WERI-Rb-1 (cell line): ENCODE measurements around the gene PNPLA2.

ENCODE experiments used
- DNase-seq: peaks from one replicate; pipeline ENCODE4 v3.0.0-alpha.2; 2020
- H3K27ac ChIP-seq: fragments of 250-450 bp; sonication (Bioruptor Pico); 2 replicates; pipeline ENCODE4 v1.5.1; 2020; ENCODE audit warnings: mild to moderate bottlenecking, moderate library complexity
- H3K27me3 ChIP-seq: fragments of 250-450 bp; sonication (Bioruptor Pico); 2 replicates; pipeline ENCODE4 v1.5.1; 2021; ENCODE audit warnings: mild to moderate bottlenecking, low read depth, moderate library complexity; ENCODE audit not compliant: insufficient read depth, severe bottlenecking
- H3K36me3 ChIP-seq: fragments of 250-450 bp; sonication (Bioruptor Pico); 2 replicates; pipeline ENCODE4 v1.5.1; 2020; ENCODE audit warnings: mild to moderate bottlenecking, moderate library complexity
- H3K4me3 ChIP-seq: 2 replicates; pipeline ENCODE4 v1.5.1; 2011; ENCODE audit warnings: low read depth, mild to moderate bottlenecking, control low read depth, low read length
- H3K9me3 ChIP-seq: fragments of 250-450 bp; sonication (Bioruptor Pico); 2 replicates; pipeline ENCODE4 v1.5.1; 2021; ENCODE audit warnings: mild to moderate bottlenecking, moderate library complexity; ENCODE audit not compliant: severe bottlenecking
- TF ChIP-seq, protein P1 (sequence below): IDR thresholded peaks from 2 replicates; pipeline ENCODE4 v1.5.1; 2011; ENCODE audit warnings: low read depth, mild to moderate bottlenecking, control low read depth, inconsistent platforms, low read length

Gene PNPLA2

DNA sequence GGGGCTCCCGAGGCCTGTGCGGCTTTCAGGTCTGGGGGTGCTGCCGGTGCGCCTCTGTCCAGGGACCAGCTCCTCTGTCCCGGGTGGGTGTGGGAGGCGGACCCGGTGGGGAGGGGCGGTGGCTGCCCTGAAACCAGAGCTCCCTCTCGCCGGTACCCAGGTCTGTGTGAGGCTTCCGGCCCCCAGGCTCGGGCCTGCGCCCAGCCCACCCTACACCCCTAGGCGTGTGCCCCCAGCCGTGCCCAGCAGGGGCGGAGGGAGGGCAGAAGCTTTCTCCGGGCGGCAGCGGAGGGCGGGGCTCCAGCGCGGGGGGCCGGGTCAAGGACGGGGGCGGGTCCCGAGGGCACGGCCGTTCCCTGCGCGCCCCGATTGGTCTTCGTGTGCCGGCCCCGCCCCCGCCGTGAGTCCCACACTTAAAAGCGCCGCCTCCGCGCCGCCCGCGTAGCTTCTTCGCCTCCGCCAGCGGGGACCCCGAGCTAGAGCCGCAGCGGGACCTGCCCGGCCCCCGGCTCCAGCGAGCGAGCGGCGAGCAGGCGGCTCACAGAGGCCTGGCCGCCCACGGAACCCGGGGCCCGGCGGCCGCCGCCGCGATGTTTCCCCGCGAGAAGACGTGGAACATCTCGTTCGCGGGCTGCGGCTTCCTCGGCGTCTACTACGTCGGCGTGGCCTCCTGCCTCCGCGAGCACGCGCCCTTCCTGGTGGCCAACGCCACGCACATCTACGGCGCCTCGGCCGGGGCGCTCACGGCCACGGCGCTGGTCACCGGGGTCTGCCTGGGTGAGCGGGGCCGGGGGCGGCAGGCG is 616 bp downstream of the PNPLA2 start:
- TF ChIP-seq, protein P1, sequence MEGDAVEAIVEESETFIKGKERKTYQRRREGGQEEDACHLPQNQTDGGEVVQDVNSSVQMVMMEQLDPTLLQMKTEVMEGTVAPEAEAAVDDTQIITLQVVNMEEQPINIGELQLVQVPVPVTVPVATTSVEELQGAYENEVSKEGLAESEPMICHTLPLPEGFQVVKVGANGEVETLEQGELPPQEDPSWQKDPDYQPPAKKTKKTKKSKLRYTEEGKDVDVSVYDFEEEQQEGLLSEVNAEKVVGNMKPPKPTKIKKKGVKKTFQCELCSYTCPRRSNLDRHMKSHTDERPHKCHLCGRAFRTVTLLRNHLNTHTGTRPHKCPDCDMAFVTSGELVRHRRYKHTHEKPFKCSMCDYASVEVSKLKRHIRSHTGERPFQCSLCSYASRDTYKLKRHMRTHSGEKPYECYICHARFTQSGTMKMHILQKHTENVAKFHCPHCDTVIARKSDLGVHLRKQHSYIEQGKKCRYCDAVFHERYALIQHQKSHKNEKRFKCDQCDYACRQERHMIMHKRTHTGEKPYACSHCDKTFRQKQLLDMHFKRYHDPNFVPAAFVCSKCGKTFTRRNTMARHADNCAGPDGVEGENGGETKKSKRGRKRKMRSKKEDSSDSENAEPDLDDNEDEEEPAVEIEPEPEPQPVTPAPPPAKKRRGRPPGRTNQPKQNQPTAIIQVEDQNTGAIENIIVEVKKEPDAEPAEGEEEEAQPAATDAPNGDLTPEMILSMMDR = no peak
- Histone ChIP-seq H3K36me3 (peaks cover 34% of the 10 kb centered on the region), H3K4me3 (peak overlapping the region; percentile 55), H3K27me3 (no peaks in the 10 kb centered on the region), H3K27ac (peak overlapping the region; percentile 69), H3K9me3 (no peaks in the 10 kb centered on the region)
- peak; percentile 92 for DNase-seq

DNA sequence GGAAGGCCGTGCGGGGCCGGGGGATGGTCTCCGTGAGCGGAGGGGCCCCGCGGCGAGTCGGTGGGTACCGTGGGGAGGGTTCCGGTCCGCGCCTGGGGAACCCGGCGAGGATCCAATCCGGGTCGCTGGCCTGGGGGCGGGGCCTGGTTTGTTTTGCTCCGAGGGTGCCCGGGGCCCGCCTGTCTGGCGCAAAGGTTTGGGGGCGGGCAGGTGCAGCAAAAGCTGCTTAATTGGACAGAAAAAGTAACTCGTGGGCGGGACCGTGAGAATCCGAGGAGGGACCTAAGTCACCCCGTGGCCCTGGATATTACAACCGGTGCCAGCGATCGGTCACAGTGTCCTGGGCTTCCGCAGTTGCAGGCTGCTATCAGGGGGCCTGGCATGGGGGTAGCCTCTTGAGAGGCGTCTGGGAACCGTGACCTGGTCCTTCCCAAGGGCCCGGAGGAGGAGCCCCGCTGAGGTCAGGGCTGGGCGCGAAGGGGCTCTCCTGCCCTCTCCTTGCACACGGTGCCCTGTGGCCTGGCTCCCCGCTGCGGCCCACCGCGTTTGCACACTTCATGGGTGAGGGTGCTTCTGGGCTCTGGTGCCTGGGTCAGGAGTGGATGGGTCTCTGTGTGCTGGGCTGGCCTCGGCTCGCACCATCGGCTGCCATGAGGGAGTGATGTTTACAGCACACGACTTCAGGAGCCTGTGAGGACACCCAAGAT is 1.4 kb downstream of the PNPLA2 start:
- H3K27me3 ChIP-seq = no peaks in the 10 kb centered on the region
- H3K36me3 ChIP-seq = peaks cover 39% of the 10 kb centered on the region
- TF ChIP-seq, protein P1 = no peak
- H3K9me3 ChIP-seq = no peaks in the 10 kb centered on the region
- peak overlapping the region; percentile 69 for H3K27ac ChIP-seq
- peak overlapping the region; percentile 55 for H3K4me3 ChIP-seq
- DNase-seq = peak; percentile 86

DNA sequence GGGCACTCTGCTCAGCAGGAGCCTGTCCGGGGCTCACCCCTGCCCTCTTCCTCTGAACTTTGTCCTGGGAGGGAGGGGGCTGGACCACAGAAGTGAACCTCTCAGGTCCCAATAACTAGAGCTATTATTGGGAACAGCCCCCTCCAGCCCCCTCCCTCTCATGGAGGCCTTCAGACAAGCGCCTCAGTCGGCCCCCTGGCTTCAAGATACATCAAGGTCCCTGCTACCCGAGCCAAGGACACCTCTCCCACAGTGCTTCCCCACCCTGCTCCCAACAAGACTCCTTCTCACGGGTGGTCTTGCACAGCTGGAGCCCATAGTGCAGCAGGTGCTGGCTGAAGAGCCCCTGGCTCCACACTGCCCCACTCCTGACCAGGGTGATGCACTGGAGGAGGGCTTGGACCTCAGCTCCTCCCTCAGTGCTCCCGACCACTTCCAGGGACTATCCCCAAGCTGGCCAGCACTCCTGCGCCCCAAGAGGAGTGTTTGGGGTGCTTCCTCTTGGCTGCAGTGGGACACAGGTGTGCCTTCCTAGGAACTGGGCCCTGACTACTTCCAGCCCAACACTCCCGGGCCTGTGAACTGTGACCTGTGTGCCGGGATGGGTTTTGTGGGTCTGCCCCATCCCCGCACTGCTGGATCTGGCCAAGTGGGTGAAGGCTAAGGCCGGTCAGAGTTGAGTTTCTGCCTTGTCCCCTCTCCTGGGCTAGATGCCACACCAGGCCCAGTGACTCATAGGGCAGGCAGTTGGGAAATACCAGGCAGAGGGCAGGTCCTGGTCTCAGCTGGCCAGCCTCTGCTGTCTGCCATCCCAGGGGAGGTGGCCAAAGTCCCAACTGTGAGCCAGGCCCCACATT is 2.2 kb downstream of the PNPLA2 start:
- no peak for DNase-seq
- H3K4me3 ChIP-seq = peak overlapping the region; percentile 55
- H3K36me3 ChIP-seq = peaks cover 39% of the 10 kb centered on the region
- no peak overlapping the region for H3K27ac ChIP-seq
- H3K9me3 ChIP-seq = no peaks in the 10 kb centered on the region
- H3K27me3 ChIP-seq = no peaks in the 10 kb centered on the region
- TF ChIP-seq, protein P1 = no peak

DNA sequence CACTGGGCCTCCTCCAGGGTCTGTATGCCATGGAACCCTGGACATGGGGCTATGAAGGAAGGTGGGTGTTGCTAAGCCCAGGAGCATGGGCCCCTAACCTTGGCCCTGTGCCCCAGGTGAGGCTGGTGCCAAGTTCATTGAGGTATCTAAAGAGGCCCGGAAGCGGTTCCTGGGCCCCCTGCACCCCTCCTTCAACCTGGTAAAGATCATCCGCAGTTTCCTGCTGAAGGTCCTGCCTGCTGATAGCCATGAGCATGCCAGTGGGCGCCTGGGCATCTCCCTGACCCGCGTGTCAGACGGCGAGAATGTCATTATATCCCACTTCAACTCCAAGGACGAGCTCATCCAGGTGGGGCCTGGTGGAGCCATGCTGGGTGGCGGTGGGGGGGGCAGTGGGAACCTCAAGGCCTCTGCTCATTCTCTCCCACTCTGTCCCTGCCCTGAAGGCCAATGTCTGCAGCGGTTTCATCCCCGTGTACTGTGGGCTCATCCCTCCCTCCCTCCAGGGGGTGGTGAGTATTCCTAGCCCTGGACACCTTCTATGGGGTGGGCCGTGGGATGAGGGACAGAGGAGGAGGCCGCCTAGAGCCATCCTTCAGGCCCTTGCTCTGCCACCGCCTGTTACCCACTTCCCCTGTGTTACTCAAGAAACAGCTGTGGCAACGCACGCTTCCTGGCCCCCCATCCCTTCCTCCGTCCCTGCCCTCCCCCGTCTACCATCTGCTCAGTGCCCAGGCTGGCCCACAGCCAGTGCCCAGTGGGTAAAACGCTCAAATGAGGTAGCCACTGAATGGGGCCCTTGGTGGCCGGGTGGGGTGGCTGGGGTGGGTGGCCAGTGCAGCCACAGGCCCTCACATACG is 3.0 kb downstream of the PNPLA2 start:
- Histone ChIP-seq H3K27ac (no peak overlapping the region), H3K9me3 (no peaks in the 10 kb centered on the region), H3K36me3 (peaks cover 39% of the 10 kb centered on the region), H3K4me3 (no peak overlapping the region), H3K27me3 (no peaks in the 10 kb centered on the region)
- TF ChIP-seq, protein P1 = no peak
- no peak for DNase-seq
